22Rv1 (cell line): ENCODE data around the gene GNB1L.

Source experiments
- ZFX ChIP-seq: fragments of 450-650 bp; IDR thresholded peaks from 2 replicates; pipeline ENCODE4 v1.6.1; 2017; ENCODE audit warnings: antibody characterized with exemption, borderline replicate concordance
- TF ChIP-seq, protein P1 (sequence below): fragments of 450-650 bp; IDR thresholded peaks from 2 replicates; pipeline ENCODE4 v1.5.1; 2017; ENCODE audit warnings: mild to moderate bottlenecking

DNA sequence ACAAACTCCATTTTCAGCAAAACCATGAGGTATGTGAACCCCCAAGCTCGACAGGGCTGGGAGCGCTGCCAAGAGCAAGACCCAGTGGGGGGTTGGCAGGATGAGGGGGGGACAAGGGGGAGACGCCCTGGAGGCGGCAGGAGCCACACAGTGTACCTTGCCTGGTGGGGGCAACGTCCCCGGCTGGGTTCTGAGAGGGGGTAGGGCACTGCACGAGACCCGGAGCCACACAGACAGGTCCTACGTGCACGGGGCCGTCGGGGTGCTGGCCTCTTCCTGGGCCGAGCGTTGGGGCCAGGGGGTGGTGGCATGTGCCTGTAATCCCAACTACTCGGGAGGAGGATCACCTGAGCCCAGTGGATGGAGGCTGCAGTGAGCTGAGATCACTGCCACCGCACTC is 65.3 kb downstream of the GNB1L start:
- TF ChIP-seq, protein P1, sequence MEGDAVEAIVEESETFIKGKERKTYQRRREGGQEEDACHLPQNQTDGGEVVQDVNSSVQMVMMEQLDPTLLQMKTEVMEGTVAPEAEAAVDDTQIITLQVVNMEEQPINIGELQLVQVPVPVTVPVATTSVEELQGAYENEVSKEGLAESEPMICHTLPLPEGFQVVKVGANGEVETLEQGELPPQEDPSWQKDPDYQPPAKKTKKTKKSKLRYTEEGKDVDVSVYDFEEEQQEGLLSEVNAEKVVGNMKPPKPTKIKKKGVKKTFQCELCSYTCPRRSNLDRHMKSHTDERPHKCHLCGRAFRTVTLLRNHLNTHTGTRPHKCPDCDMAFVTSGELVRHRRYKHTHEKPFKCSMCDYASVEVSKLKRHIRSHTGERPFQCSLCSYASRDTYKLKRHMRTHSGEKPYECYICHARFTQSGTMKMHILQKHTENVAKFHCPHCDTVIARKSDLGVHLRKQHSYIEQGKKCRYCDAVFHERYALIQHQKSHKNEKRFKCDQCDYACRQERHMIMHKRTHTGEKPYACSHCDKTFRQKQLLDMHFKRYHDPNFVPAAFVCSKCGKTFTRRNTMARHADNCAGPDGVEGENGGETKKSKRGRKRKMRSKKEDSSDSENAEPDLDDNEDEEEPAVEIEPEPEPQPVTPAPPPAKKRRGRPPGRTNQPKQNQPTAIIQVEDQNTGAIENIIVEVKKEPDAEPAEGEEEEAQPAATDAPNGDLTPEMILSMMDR, result no peak
- no peak for TF ChIP-seq ZFX
